GM12873 (cell line): ENCODE results near the gene CNTN2.

Experiments
- TF ChIP-seq, protein P1 (sequence below): IDR thresholded peaks from 2 replicates; pipeline ENCODE4 v1.5.1; 2012; ENCODE audit warnings: low read depth, mild to moderate bottlenecking, moderate library complexity, low read length, control low read depth; ENCODE audit not compliant: insufficient read depth; ENCODE audit errors: missing control alignments

The CNTN2 gene, protein sequence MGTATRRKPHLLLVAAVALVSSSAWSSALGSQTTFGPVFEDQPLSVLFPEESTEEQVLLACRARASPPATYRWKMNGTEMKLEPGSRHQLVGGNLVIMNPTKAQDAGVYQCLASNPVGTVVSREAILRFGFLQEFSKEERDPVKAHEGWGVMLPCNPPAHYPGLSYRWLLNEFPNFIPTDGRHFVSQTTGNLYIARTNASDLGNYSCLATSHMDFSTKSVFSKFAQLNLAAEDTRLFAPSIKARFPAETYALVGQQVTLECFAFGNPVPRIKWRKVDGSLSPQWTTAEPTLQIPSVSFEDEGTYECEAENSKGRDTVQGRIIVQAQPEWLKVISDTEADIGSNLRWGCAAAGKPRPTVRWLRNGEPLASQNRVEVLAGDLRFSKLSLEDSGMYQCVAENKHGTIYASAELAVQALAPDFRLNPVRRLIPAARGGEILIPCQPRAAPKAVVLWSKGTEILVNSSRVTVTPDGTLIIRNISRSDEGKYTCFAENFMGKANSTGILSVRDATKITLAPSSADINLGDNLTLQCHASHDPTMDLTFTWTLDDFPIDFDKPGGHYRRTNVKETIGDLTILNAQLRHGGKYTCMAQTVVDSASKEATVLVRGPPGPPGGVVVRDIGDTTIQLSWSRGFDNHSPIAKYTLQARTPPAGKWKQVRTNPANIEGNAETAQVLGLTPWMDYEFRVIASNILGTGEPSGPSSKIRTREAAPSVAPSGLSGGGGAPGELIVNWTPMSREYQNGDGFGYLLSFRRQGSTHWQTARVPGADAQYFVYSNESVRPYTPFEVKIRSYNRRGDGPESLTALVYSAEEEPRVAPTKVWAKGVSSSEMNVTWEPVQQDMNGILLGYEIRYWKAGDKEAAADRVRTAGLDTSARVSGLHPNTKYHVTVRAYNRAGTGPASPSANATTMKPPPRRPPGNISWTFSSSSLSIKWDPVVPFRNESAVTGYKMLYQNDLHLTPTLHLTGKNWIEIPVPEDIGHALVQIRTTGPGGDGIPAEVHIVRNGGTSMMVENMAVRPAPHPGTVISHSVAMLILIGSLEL

DNA sequence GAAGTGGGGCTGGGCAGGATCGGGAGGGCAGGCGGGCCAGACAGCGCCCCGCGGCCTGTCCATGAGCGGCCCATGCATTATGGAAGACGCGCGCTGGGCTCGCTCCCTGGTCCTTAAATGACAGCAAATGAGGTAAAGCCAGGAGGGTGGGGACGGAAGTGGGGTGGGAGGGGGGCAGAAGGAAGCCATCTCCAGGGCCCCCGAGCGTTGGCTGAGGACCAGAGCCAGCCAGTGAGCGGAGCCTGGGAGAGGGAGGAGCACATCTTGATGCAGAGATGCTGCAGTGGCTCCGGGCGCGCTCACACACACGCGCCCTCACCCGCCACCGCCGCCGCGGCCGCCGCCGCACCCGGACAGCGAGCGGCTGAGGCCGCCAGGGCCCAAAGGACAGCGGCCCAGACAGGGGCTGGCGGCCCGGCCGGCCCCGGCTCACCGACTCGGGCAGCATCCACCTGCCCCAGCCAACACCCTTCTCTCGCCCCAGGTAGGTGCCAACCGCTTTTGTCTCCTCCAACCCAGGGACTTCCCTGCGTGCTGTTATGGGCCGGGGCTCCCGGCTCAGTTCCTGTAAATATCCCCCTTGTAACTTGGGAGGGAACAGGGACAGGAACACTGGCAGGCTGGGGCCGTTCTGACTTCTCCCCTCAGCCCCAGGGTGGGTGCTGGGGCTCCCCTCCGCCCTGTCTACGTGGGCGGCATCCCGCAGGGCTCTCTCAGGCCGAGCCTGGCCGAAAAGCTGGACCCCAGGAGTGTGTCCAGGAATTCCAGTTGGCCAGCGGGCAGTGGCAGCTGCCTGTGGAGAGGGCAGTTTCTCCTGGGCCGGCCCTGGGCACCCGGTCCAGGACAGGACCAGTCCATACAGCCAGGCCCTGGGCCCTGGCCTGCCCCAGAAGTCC is at the start of gene CNTN2:
CNTN2 (plus strand) TSS at position 302 of the 896 bp plus-strand sequence. CDS start 9,974 bp downstream, outside the sequence.
- TF ChIP-seq, protein P1, sequence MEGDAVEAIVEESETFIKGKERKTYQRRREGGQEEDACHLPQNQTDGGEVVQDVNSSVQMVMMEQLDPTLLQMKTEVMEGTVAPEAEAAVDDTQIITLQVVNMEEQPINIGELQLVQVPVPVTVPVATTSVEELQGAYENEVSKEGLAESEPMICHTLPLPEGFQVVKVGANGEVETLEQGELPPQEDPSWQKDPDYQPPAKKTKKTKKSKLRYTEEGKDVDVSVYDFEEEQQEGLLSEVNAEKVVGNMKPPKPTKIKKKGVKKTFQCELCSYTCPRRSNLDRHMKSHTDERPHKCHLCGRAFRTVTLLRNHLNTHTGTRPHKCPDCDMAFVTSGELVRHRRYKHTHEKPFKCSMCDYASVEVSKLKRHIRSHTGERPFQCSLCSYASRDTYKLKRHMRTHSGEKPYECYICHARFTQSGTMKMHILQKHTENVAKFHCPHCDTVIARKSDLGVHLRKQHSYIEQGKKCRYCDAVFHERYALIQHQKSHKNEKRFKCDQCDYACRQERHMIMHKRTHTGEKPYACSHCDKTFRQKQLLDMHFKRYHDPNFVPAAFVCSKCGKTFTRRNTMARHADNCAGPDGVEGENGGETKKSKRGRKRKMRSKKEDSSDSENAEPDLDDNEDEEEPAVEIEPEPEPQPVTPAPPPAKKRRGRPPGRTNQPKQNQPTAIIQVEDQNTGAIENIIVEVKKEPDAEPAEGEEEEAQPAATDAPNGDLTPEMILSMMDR, result no peak

DNA sequence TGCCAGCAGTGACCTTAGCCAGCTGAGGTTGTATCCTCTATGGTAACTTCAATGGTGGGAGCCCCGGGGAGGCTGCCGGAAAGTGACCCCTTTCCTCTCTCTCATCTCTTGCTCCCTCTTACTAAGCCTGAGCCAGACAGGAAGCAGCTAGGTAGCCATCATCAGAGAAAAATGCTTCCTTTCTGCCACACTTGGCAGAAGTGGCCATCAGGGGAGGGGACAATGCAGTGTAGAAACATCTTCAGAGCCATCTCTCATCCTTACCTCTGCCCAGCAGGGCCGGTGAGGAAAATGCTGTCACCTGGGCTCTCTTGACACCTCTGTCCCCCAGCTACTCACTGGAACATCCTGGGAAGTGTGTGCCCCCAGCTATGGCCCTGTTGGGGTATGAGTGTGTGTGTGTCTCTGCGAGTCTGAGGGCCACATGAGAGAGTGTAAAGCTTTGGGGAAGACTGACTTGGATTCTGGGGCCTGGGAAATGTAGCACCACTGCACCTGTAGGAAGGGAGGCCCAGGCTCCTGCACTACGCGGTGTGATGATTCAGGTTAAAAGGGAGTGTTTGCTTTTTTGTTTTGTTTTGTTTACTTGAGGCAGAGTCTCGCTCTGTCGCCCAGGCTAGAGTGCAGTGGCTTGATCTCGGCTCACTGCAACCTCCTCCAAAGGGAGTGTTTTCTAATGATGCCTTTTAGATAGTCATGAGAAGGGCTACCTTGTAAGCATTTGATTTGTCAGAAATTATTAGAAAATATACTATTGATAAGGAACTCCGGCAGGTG is 48.7 kb upstream of the CNTN2 start:
- TF ChIP-seq, protein P1, result no peak

DNA sequence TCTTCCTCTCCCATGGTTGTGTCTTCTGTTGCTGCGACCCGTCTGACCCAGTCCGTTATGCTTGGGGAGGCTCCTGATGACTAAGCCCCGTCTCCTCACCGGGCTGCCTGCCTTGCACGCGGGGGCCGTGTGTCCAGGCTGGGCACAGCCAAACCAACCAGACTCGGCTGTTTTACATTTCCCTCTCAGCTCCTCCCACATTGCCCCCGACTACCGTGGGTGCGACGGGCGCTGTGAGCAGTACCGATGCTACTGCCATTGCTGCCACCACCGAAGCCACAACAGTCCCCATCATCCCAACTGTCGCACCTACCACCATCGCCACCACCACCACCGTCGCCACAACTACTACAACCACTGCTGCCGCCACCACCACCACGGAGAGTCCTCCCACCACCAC is 46.0 kb upstream of the CNTN2 start:
- TF ChIP-seq, protein P1, result no peak

DNA sequence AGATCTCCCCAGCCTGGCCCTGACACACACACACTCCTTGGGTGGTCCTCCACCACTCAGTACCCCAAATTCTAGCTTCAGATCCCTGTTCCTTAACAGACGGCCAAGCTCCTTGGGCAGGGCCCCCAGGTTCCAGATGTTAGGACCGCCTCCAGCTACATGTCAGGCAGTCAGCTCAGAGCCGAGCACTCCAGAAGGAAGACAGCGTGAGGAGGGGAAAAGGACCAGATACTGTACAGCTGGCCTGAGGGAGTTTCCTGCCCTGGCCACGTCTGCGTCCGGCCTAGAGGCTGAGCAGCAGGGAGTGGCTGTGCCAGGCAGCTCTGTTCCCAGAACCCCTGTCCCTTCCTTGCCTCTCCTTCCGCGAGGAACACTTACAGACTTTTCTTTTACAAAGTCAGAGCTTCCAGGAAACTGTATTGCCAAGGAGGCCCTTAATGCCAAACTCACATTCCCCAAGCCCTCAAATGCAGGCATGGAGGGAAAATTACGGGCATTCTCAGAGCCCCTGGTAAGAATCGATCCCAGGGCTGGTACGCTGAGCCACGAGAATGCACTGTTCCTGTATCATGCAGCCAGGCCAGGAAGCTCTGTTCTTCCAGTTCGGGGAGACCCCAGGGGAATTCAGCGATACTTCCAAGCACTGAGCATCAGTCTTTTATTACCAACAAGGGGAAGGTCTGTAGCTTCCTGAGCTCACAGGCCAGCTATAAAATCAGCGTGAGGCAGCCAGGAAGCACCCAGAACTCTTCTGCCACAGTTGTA is 45.2 kb upstream of the CNTN2 start:
- TF ChIP-seq, protein P1, result no peak

DNA sequence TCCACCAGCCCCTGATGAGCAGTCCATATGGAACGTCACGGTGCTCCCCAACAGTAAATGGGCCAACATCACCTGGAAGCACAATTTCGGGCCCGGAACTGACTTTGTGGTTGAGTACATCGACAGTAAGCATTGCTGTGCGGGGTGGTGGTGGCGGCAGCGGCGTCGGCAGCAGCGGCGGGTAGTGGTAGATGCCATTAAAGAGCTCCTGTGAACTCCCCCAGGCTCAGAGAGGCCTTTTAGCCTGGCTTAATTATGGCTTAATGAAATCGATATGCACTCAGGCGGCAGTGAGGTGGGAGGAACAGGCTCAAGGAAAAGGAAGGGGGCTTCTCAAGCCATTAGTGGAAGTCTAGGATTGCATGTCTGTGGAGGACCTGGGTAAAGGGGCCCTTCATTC is 41.9 kb upstream of the CNTN2 start:
- TF ChIP-seq, protein P1, result no peak

DNA sequence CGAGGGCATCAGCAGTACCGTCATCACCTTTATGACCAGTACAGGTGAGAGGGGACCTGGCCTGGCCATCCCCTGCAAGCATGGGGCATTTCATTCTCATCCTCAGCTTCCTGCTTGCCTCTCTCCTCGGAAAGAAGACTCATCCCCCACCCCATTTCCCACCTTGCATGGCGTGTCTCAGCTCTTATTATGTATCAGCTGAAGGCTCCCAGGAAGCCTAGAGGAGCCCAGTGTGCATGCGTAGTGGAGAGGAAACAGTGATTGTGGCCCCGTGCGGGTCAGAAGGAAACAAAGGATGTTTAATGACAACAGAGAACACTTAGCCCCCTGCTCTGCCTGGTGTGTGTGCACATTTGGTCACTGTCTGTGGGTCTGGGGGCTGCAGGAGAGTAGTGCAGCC is 40.3 kb upstream of the CNTN2 start:
- TF ChIP-seq, protein P1, result no peak
